ENCODE results near the gene SDK1.
"Not testable (repeated sequence)": the region's sequence is repeated elsewhere in the genome, so short reads cannot be mapped to it uniquely, and the experiment has no call there.

The SDK1 gene

GRCh38 chr7:4235596-4235995 is 934.5 kb downstream of the SDK1 start:
- DNase-seq (ENCODE audit: low read depth): no peak
- no peak for TF ChIP-seq CTCF (conservative IDR thresholded peaks at IDR 0.05; ENCODE audit: low read length)
- no peak overlapping the region for H3K4me3 ChIP-seq (ENCODE audit: low read length)

DNA sequence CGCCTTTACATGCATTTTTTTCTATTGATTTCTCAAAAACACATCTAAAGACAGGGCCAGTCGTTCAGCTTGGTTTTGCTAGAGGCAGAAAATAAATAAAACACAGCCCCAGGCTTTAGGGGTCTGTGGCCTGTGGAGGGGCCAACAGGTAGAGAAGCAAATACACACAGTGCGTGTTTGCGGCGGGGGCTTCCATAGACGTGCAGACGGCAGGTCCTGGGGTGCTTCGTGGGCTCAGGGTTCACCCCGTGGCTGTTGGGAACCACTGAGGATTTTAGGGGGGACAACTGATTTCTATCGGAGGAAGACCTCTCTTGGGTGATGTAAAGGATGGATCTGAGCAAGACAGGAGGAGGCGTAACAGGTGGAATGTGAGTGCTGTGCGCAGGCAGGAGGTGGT is 935.3 kb downstream of the SDK1 start:
- H3K4me3 ChIP-seq (ENCODE audit: low read length): no peak overlapping the region
- no peak for TF ChIP-seq CTCF (conservative IDR thresholded peaks at IDR 0.05; ENCODE audit: low read length)
- no peak for DNase-seq (ENCODE audit: low read depth)

DNA sequence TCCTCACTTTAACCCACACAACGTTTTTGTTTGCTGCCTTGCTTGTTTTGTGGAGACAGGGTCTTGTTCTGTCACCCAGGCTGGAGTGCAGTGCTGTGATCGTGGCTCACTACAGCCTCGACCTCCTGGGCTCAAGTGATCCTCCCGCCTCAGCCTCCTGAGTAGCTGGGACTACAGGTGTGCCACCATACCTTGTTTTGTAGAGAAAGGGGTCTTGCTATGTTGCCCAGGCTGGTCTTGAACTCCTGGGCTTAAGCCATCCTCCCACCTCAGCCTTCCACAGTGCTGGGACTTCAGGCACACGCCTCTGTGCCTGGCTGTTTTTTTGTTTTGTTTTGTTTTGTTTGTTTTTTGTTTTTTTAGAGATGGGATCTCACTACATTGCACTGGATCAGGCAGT is 935.8 kb downstream of the SDK1 start:
- H3K4me3 ChIP-seq (ENCODE audit: low read length); DNase-seq (ENCODE audit: low read depth): not testable (repeated sequence)

DNA sequence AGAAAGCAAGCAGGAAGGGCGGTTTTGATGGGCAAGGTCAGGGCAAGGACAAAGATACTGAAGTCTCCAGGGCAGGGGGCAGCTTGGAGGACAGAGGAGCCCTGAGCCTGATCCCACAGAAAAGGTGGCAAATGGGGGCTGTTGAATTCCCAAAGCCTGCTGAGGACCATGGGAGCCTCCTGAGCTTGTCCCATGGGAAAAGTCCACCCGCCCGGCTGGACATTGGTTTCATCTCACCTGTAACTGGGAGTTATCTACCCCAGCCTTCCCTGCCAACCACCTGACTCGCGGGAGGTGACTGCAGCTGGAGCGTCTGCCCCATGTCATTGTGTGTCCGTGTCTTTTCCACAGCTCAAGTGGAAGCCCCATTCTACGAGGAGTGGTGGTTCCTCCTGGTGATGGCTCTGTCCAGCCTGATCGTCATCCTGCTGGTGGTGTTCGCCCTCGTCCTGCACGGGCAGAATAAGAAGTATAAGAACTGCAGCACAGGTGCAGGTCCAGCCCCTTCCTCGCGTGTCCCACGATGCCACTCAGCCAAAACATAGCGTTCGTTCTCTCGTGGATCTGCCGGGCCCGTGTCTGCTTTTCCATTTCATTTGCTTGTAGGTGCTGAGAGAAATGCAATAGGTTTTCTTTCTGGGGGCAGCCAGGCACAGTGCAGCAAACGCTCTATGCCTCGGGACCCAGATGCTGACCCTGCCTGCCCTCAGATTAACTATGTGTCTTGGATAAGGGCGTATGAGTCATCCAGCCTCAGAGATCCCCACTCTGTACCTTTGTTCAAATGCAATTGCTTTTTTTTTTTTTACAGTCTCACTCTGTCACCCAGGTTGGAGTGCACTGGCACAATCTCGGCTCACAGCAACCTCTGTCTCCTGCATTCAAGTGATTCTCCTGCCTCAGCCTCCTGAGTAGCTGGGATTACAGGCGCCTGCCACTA is 936.5 kb downstream of the SDK1 start:
- DNase-seq (ENCODE audit: low read depth): no peak

DNA sequence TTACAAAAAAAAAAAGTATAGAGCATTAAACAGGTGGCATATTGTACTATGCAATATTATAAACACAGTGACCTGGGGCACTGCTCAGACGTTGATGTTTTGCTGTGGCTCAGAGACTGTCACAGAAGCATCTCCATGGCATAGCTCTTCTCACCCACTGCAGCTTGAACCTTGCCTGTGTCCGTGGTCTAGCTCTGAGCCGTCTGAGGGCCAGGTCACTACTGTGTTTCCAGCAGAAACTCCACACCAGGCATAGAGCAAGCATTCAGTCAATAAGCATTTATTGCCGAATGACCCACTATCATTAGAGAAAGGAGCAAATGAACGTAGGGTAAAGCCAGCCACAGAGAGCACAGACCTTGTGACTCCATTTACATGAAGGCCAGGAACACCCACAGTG is 937.8 kb downstream of the SDK1 start:
- TF ChIP-seq CTCF (conservative IDR thresholded peaks at IDR 0.05; ENCODE audit: low read length): no peak
- H3K4me3 ChIP-seq (ENCODE audit: low read length): no peak overlapping the region
- no peak for DNase-seq (ENCODE audit: low read depth)

More for the DNA sequence above, 936.5 kb downstream of the SDK1 start:
- no peak for TF ChIP-seq CTCF (conservative IDR thresholded peaks at IDR 0.05; ENCODE audit: low read length)
- H3K4me3 ChIP-seq (ENCODE audit: low read length): no peak overlapping the region

DNA sequence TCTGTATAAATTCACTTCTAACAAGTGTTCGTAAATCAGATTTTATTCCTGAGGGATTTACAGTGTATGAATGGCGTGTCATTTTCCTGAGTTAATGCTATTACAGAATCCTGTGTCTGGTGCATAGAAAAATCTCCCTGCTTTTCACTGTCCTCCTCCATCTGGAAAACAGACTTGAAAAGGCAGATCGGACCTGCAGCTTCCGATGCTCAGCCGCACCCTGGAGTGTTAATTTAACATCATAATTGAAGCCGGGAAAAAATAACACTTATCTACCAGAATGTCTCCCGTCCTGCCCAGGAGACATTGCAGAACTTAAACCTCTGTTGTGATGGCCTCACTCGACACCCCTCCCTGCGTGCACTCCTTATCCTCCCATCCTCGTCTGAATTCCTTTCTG is 939.0 kb downstream of the SDK1 start:
- no peak for DNase-seq (ENCODE audit: low read depth)
- no peak overlapping the region for H3K4me3 ChIP-seq (ENCODE audit: low read length)
- TF ChIP-seq CTCF (conservative IDR thresholded peaks at IDR 0.05; ENCODE audit: low read length): no peak

DNA sequence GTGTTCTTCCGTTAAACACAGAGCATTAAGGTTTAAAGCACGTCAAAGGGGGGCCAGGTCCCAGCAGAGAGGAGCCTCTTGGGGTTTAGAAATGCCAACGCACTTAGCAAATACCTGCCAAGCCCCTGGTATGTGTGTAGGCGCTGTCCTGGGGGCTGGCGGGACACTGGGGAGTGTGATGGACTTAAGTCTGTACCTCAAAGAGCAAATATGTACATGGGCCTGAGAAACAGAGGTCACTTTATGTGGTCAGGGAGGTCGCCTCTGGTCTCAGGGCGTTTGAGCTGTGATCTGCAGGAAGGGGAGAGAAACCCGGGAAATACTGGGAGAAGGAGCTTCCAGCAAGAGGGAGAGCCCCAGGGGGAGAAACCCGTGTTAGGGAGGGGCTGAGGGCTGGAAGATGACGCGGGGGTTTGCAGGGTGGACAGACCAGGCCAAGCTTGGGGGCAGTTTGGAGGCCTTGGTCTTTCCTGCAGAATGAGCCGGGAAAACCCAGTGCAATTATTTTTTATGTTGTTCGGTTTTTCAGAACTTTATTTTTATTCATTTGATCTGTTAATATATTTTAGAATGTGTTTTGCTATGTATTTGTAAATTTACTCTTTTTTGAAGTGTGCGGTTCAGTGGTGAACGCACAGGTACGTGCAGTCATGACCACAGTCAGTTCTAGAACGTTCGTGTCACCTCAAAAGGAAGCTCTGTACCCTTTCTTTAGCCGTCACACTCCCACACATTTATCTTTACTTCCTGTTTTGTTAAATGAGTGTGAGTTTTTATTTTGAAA is 939.7 kb downstream of the SDK1 start:
- no peak overlapping the region for H3K4me3 ChIP-seq (ENCODE audit: low read length)
- TF ChIP-seq CTCF (conservative IDR thresholded peaks at IDR 0.05; ENCODE audit: low read length): no peak
- no peak for DNase-seq (ENCODE audit: low read depth)

Measured in AG10803 (cell line).